ENCODE results near the gene WFDC1. TPM values are rescaled to one million over a fixed set of nuclear protein-coding genes. Genes with fewer than 3 reads are reported as not detected.
"Not testable (repeated sequence)": the region's sequence is repeated elsewhere in the genome, so short reads cannot be mapped to it uniquely, and the experiment has no call there.

Gene WFDC1
- total and polyA plus RNA-seq, 2 donors (not counting 1 experiment from before 2014, with no cell fraction given): 32.1 to 34.0 TPM

DNA sequence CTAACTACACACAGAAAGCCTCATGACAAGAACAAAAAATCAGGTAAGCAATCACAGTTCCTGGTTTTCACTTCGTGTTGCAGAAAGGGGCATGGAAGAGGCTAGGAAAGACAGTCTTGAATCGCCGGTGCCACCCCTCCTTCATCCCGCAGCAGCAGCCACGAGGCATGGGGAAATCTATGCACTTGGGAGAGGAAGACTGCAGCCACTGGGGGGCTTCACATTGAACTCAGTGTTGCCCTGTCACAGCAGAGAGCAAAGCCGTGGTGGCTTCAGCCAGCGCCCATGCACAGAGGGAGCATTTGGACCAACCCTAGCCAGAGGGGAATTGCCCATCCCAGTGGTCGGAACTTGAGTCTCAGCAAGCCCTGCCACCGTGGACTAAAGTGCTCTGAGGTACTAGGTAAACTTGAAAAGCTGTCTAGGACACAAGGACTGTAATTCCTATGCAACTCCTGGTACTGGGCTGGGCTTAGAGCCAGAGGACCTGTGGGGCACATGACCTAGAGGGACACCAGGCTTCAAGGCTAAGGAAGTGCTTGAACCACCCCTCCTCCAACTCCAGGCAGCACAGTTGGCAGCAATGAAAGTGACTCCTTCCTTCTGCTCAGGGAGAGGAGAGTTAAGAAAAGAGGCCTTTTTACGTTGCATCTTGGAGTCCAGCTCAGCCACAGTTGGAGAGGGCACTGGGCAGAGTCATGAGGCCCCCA, 38.5 kb downstream of the WFDC1 start:
- Histone ChIP-seq H3K27me3 (ENCODE audit: control insufficient read depth, insufficient read depth, low read length) (peaks cover 2% of the 10 kb centered on the region), H2AFZ (ENCODE audit: low read length) (no peak overlapping the region), H3K4me1 (ENCODE audit: control insufficient read depth, extremely low read depth, insufficient read depth, low read length) (no peaks in the 10 kb centered on the region), H3K9ac (ENCODE audit: insufficient read depth, low read length) (no peak overlapping the region), H3K79me2 (ENCODE audit: control insufficient read depth, insufficient read depth, low read length) (no peaks in the 10 kb centered on the region), H3K27ac (ENCODE audit: insufficient read depth, low read length) (no peak overlapping the region), H3K36me3 (ENCODE audit: control insufficient read depth, insufficient read depth, low read length) (no peaks in the 10 kb centered on the region), H4K20me1 (ENCODE audit: control insufficient read depth, extremely low read depth, insufficient read depth, low read length) (no peaks in the 10 kb centered on the region), H3K4me2 (ENCODE audit: extremely low read depth, insufficient read depth, low read length) (no peak overlapping the region), H3K9me3 (ENCODE audit: control insufficient read depth, insufficient read depth, low read depth, low read length) (no peaks in the 10 kb centered on the region), H3K4me3 (replicated peaks in 1 of 4; ENCODE audit: control extremely low read depth in 1 of 4, insufficient read depth in 1 of 4, low read depth in 3 of 4, low read length in 4 of 4) (no peak overlapping the region)
- DNase-seq (ENCODE audit: low read depth in 2 of 2): no peak
- no peak for TF ChIP-seq EZH2 (IDR thresholded peaks at IDR 0.05; ENCODE audit: low read length, missing control alignments)
- TF ChIP-seq, protein P1, sequence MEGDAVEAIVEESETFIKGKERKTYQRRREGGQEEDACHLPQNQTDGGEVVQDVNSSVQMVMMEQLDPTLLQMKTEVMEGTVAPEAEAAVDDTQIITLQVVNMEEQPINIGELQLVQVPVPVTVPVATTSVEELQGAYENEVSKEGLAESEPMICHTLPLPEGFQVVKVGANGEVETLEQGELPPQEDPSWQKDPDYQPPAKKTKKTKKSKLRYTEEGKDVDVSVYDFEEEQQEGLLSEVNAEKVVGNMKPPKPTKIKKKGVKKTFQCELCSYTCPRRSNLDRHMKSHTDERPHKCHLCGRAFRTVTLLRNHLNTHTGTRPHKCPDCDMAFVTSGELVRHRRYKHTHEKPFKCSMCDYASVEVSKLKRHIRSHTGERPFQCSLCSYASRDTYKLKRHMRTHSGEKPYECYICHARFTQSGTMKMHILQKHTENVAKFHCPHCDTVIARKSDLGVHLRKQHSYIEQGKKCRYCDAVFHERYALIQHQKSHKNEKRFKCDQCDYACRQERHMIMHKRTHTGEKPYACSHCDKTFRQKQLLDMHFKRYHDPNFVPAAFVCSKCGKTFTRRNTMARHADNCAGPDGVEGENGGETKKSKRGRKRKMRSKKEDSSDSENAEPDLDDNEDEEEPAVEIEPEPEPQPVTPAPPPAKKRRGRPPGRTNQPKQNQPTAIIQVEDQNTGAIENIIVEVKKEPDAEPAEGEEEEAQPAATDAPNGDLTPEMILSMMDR (conservative IDR thresholded peaks at IDR 0.05 in 1 of 2, IDR thresholded peaks at IDR 0.05 in 1 of 2; ENCODE audit: low read depth in 1 of 2, low read length in 2 of 2): no peak

- Histone ChIP-seq H4K20me1 (ENCODE audit: control insufficient read depth, extremely low read depth, insufficient read depth, low read length) (no peaks in the 10 kb centered on the region), H3K27ac (ENCODE audit: insufficient read depth, low read length) (no peak overlapping the region)
- TF ChIP-seq, protein P1 (conservative IDR thresholded peaks at IDR 0.05 in 1 of 2, IDR thresholded peaks at IDR 0.05 in 1 of 2; ENCODE audit: low read depth in 1 of 2, low read length in 2 of 2): no peak
- no peak for TF ChIP-seq EZH2 (IDR thresholded peaks at IDR 0.05; ENCODE audit: low read length, missing control alignments)
Observed at GRCh38 chr16:84334058-84334457, 39.4 kb downstream of the WFDC1 start.

GRCh38 chr16:84334482-84334881, 39.8 kb downstream of the WFDC1 start:
- H3K4me3 ChIP-seq (replicated peaks in 1 of 4; ENCODE audit: control extremely low read depth in 1 of 4, insufficient read depth in 1 of 4, low read depth in 3 of 4, low read length in 4 of 4): no peak overlapping the region
- H2AFZ ChIP-seq (ENCODE audit: low read length): no peak overlapping the region
- H3K4me2 ChIP-seq (ENCODE audit: extremely low read depth, insufficient read depth, low read length): no peak overlapping the region
- no peaks in the 10 kb centered on the region for H3K79me2 ChIP-seq (ENCODE audit: control insufficient read depth, insufficient read depth, low read length)
- TF ChIP-seq, protein P1 (conservative IDR thresholded peaks at IDR 0.05 in 1 of 2, IDR thresholded peaks at IDR 0.05 in 1 of 2; ENCODE audit: low read depth in 1 of 2, low read length in 2 of 2): no peak
- TF ChIP-seq EZH2 (IDR thresholded peaks at IDR 0.05; ENCODE audit: low read length, missing control alignments): no peak
- no peaks in the 10 kb centered on the region for H4K20me1 ChIP-seq (ENCODE audit: control insufficient read depth, extremely low read depth, insufficient read depth, low read length)
- no peak overlapping the region for H3K27ac ChIP-seq (ENCODE audit: insufficient read depth, low read length)
- H3K9me3 ChIP-seq (ENCODE audit: control insufficient read depth, insufficient read depth, low read depth, low read length): no peaks in the 10 kb centered on the region
- H3K27me3 ChIP-seq (ENCODE audit: control insufficient read depth, insufficient read depth, low read length): peaks cover 2% of the 10 kb centered on the region
- H3K4me1 ChIP-seq (ENCODE audit: control insufficient read depth, extremely low read depth, insufficient read depth, low read length): no peaks in the 10 kb centered on the region
- no peak overlapping the region for H3K9ac ChIP-seq (ENCODE audit: insufficient read depth, low read length)
- H3K36me3 ChIP-seq (ENCODE audit: control insufficient read depth, insufficient read depth, low read length): no peaks in the 10 kb centered on the region
- DNase-seq (ENCODE audit: low read depth in 2 of 2): no peak

More at GRCh38 chr16:84334058-84334457, 39.4 kb downstream of the WFDC1 start:
- peaks cover 2% of the 10 kb centered on the region for H3K27me3 ChIP-seq (ENCODE audit: control insufficient read depth, insufficient read depth, low read length)
- no peak for DNase-seq (ENCODE audit: low read depth in 2 of 2)
- no peaks in the 10 kb centered on the region for H3K9me3 ChIP-seq (ENCODE audit: control insufficient read depth, insufficient read depth, low read depth, low read length)
- H2AFZ ChIP-seq (ENCODE audit: low read length): no peak overlapping the region
- H3K79me2 ChIP-seq (ENCODE audit: control insufficient read depth, insufficient read depth, low read length): no peaks in the 10 kb centered on the region
- no peaks in the 10 kb centered on the region for H3K4me1 ChIP-seq (ENCODE audit: control insufficient read depth, extremely low read depth, insufficient read depth, low read length)
- H3K4me3 ChIP-seq (replicated peaks in 1 of 4; ENCODE audit: control extremely low read depth in 1 of 4, insufficient read depth in 1 of 4, low read depth in 3 of 4, low read length in 4 of 4): no peak overlapping the region
- no peak overlapping the region for H3K4me2 ChIP-seq (ENCODE audit: extremely low read depth, insufficient read depth, low read length)
- no peaks in the 10 kb centered on the region for H3K36me3 ChIP-seq (ENCODE audit: control insufficient read depth, insufficient read depth, low read length)
- H3K9ac ChIP-seq (ENCODE audit: insufficient read depth, low read length): no peak overlapping the region

DNA sequence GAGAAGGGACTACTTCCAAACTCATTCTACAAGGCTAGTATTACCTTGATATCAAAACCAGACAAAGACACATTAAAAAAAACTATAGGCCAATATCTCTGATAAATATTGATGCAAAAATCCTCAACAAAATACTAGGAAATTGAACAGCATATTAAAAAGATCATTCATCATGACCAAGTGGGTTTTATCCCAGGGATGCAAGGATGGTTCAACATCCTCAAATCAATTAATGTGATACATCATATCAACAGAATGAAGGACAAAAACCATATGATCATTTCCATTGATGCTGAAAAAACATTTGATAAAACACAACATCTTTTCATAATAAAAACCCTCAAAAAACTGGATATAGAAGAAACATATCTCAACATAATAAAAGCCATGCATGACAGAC, 42.6 kb downstream of the WFDC1 start:
- H3K9me3 ChIP-seq (ENCODE audit: control insufficient read depth, insufficient read depth, low read depth, low read length); H3K9ac ChIP-seq (ENCODE audit: insufficient read depth, low read length); H3K4me2 ChIP-seq (ENCODE audit: extremely low read depth, insufficient read depth, low read length); H4K20me1 ChIP-seq (ENCODE audit: control insufficient read depth, extremely low read depth, insufficient read depth, low read length); H3K4me3 ChIP-seq (replicated peaks in 1 of 4; ENCODE audit: control extremely low read depth in 1 of 4, insufficient read depth in 1 of 4, low read depth in 3 of 4, low read length in 4 of 4); H3K4me1 ChIP-seq (ENCODE audit: control insufficient read depth, extremely low read depth, insufficient read depth, low read length); DNase-seq (ENCODE audit: low read depth in 2 of 2); H3K27ac ChIP-seq (ENCODE audit: insufficient read depth, low read length); H3K36me3 ChIP-seq (ENCODE audit: control insufficient read depth, insufficient read depth, low read length); H2AFZ ChIP-seq (ENCODE audit: low read length); H3K27me3 ChIP-seq (ENCODE audit: control insufficient read depth, insufficient read depth, low read length); H3K79me2 ChIP-seq (ENCODE audit: control insufficient read depth, insufficient read depth, low read length): not testable (repeated sequence)
